Kidney epithelial cell (primary cell): ENCODE results near the gene SPG7. TPM values are rescaled to one million over a fixed set of nuclear protein-coding genes. Genes with fewer than 3 reads are reported as not detected.
"Not testable (repeated sequence)": the region's sequence is repeated elsewhere in the genome, so short reads cannot be mapped to it uniquely, and the experiment has no call there.

Source experiments
- DNase-seq: peaks from one replicate; pipeline ENCODE4 v3.0.0-alpha.2; 2010; ENCODE audit warnings: low read depth
- H3K27me3 ChIP-seq: 2 replicates; pipeline ENCODE4 v1.6.0; 2011; ENCODE audit warnings: low read length; ENCODE audit not compliant: control insufficient read depth, insufficient read depth
- H3K36me3 ChIP-seq: 2 replicates; pipeline ENCODE4 v1.5.1; 2011; ENCODE audit warnings: low read length; ENCODE audit not compliant: control insufficient read depth, insufficient read depth
- H3K4me3 ChIP-seq: 2 replicates; pipeline ENCODE4 v1.5.1; 2011; ENCODE audit warnings: low read depth, mild to moderate bottlenecking, control low read depth, low read length
- CTCF ChIP-seq: IDR thresholded peaks from 2 replicates; pipeline ENCODE4 v1.5.1; 2011; ENCODE audit warnings: mild to moderate bottlenecking, moderate library complexity, low read length, control low read depth, inconsistent platforms; ENCODE audit not compliant: insufficient read depth, poor library complexity, severe bottlenecking
- total RNA-seq: library from RNA; depleted of rRNA; stranded (reverse); fragments of >200 nt; gene quantifications from 2 replicates; pipeline ENCODE4 v1.2.3, GENCODE V29; 2015

The SPG7 gene
- total RNA-seq, result 126 and 144 TPM in 2 replicates

GRCh38 chr16:89507834-89508590 lies at the start of gene SPG7:
SPG7 (plus strand) TSS chr16:89508403; CDS start chr16:89508418, 15 bp downstream.
- no peak for DNase-seq
- Histone ChIP-seq H3K4me3 (peak within 1 kb of the TSS; percentile 62), H3K27me3 (no peaks in the 10 kb centered on the region), H3K36me3 (no peaks in the 10 kb centered on the region)
- no peak for TF ChIP-seq CTCF

- DNase-seq, result no peak
- no peak for TF ChIP-seq CTCF
- Histone ChIP-seq H3K4me3 (no peak overlapping the region), H3K27me3 (no peaks in the 10 kb centered on the region), H3K36me3 (no peaks in the 10 kb centered on the region)
These were observed 49.7 kb upstream of the SPG7 start for GRCh38 chr16:89458551-89458950.

DNA sequence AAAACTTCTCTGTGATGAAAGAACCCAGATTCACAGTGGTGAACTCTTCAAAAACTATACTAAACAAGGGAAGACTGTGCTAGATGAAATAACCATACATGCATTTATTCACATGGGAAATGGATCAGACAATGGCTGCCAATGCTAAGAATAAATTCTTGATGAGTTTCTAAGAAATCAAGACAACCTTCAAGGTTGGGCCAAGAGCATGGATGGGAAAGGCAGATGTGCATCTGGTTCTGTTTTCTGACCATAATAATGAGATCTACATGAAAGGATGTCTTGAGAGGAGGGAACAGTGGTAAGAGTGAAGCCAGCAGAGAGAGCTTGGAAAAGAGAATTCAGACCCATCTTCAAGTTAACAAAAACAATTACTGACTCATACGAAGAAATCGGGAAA lies 49.2 kb upstream of the SPG7 start:
- Histone ChIP-seq H3K4me3 (no peak overlapping the region), H3K36me3 (no peaks in the 10 kb centered on the region), H3K27me3 (no peaks in the 10 kb centered on the region)
- no peak for TF ChIP-seq CTCF
- DNase-seq, result no peak

DNA sequence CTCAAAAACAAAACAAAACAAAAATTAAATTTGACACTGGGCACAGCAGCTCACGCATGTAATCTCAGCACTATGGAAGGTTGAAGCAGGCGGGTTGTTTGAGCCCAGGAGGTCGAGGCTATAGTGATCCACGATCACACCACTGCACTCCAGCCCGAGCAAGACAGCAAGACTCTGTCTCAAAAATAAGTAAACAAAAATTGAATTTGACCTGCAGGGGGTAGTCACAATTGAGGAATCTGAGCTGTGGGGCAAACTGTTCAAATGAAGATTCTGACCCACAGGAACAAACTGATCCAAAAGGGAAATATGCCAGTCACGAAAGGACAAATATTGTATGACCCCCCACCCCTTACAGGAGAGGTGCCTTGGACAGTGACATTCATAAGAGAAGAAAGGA lies 47.6 kb upstream of the SPG7 start:
- Histone ChIP-seq H3K4me3 (no peak overlapping the region), H3K36me3 (no peaks in the 10 kb centered on the region), H3K27me3 (no peaks in the 10 kb centered on the region)
- TF ChIP-seq CTCF, result no peak
- DNase-seq, result no peak

- DNase-seq, H3K27me3 ChIP-seq, H3K36me3 ChIP-seq, H3K4me3 ChIP-seq: not testable (repeated sequence)
These were observed 46.3 kb upstream of the SPG7 start for GRCh38 chr16:89461890-89462289.

DNA sequence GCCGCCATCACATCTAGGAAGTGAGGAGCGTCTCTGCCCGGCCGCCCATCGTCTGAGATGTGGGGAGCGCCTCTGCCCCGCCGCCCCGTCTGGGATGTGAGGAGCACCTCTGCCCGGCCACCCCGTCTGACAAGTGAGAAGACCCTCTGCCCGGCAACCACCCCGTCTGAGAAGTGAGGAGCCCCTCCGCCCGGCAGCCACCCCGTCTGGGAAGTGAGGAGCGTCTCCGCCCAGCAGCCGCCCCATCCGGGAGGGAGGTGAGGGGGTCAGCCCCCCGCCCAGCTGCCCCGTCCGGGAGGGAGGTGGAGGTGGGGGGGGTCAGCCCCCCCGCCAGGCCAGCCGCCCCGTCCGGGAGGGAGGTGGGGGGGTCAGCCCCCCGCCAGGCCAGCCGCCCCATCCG lies 45.6 kb upstream of the SPG7 start:
- DNase-seq, H3K36me3 ChIP-seq, H3K4me3 ChIP-seq, H3K27me3 ChIP-seq: not testable (repeated sequence)

GRCh38 chr16:89463312-89463711 lies 44.9 kb upstream of the SPG7 start:
- not testable (repeated sequence) for H3K4me3 ChIP-seq, H3K27me3 ChIP-seq, H3K36me3 ChIP-seq, DNase-seq
